ENCODE measurements around the gene AQP7. TPM values are rescaled to one million over a fixed set of nuclear protein-coding genes. Genes with fewer than 3 reads are reported as not detected.

AQP7 gene
- total and polyA plus RNA-seq, 9 of the 15 experiments (the other 6 are each of a cell fraction or from before 2014, with no cell fraction given) = 0.04 to 0.53 (median 0.07) TPM; not detected in 4

DNA sequence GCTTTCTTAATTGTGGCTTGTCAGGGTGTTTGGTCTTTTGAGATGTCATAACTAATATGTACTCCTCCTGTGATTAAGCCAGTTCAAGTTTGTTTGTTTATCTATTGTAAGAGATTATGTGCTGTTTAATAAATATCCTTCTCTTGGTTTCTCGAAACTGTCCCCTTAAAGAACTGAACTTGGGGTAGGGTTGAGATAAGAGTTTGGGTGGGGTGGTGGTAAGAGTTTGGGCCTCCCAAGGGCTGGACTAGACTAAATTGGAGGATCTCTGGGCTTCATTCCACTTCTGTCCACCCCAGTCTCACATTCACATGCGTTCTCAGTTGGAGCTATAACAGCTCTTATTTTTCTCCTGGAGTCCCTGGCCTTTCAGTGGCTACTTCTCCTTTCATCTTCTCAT is 38.2 kb downstream of the AQP7 start:
- no peak for FAIRE-seq
- intact Hi-C loops (cut with micrococcal nuclease) = no loop called here
- no peak for DNase-seq (ENCODE audit: extremely low read depth in 1 of 4, low spot score in 3 of 4)
- BruUV-seq (replicated peaks) = no TSS peak
- Histone ChIP-seq H3K36me3 (ENCODE audit: control insufficient read depth, insufficient read depth, low read length) (peaks cover 53% of the 10 kb centered on the region), H3K27ac (ENCODE audit: extremely low read depth, low read depth, low read length) (no peak overlapping the region), H3K79me2 (ENCODE audit: control insufficient read depth, insufficient read depth, low read length) (no peaks in the 10 kb centered on the region), H3K9me3 (replicated peaks; ENCODE audit: control insufficient read depth, insufficient read depth, low read depth, low read length) (no peaks in the 10 kb centered on the region), H3K4me1 (replicated peaks in 1 of 2; ENCODE audit: control insufficient read depth in 2 of 2, insufficient read depth in 2 of 2, low read length in 2 of 2) (no peaks in the 10 kb centered on the region; a peak in 1 of 5 replicates), H3K9ac (ENCODE audit: insufficient read depth in 1 of 2, low read depth in 2 of 2, low read length in 2 of 2) (no peak overlapping the region; a peak in 1 of 4 replicates), H3K4me3 (no peak overlapping the region), H2AFZ (ENCODE audit: low read depth, low read length) (no peak overlapping the region), H3K9me1 (ENCODE audit: control insufficient read depth, insufficient read depth, low read length) (no peaks in the 10 kb centered on the region), H3K4me2 (ENCODE audit: insufficient read depth, low read length) (no peak overlapping the region), H4K20me1 (replicated peaks; ENCODE audit: control insufficient read depth, insufficient read depth, low read length) (no peaks in the 10 kb centered on the region), H3K27me3 (ENCODE audit: control insufficient read depth in 2 of 2, insufficient read depth in 2 of 2, low read length in 2 of 2) (no peaks in the 10 kb centered on the region)
- TF ChIP-seq, protein P1, sequence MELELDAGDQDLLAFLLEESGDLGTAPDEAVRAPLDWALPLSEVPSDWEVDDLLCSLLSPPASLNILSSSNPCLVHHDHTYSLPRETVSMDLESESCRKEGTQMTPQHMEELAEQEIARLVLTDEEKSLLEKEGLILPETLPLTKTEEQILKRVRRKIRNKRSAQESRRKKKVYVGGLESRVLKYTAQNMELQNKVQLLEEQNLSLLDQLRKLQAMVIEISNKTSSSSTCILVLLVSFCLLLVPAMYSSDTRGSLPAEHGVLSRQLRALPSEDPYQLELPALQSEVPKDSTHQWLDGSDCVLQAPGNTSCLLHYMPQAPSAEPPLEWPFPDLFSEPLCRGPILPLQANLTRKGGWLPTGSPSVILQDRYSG (tag; conservative IDR thresholded peaks at IDR 0.05; ENCODE audit: low read depth) = no peak
- TF ChIP-seq, protein P2, sequence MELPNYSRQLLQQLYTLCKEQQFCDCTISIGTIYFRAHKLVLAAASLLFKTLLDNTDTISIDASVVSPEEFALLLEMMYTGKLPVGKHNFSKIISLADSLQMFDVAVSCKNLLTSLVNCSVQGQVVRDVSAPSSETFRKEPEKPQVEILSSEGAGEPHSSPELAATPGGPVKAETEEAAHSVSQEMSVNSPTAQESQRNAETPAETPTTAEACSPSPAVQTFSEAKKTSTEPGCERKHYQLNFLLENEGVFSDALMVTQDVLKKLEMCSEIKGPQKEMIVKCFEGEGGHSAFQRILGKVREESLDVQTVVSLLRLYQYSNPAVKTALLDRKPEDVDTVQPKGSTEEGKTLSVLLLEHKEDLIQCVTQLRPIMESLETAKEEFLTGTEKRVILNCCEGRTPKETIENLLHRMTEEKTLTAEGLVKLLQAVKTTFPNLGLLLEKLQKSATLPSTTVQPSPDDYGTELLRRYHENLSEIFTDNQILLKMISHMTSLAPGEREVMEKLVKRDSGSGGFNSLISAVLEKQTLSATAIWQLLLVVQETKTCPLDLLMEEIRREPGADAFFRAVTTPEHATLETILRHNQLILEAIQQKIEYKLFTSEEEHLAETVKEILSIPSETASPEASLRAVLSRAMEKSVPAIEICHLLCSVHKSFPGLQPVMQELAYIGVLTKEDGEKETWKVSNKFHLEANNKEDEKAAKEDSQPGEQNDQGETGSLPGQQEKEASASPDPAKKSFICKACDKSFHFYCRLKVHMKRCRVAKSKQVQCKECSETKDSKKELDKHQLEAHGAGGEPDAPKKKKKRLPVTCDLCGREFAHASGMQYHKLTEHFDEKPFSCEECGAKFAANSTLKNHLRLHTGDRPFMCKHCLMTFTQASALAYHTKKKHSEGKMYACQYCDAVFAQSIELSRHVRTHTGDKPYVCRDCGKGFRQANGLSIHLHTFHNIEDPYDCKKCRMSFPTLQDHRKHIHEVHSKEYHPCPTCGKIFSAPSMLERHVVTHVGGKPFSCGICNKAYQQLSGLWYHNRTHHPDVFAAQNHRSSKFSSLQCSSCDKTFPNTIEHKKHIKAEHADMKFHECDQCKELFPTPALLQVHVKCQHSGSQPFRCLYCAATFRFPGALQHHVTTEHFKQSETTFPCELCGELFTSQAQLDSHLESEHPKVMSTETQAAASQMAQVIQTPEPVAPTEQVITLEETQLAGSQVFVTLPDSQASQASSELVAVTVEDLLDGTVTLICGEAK (IDR thresholded peaks at IDR 0.05) = no peak
- TF ChIP-seq, protein P2 (CRISPR knock-in tag; IDR thresholded peaks at IDR 0.05) = no peak
- TF ChIP-seq, protein P3, sequence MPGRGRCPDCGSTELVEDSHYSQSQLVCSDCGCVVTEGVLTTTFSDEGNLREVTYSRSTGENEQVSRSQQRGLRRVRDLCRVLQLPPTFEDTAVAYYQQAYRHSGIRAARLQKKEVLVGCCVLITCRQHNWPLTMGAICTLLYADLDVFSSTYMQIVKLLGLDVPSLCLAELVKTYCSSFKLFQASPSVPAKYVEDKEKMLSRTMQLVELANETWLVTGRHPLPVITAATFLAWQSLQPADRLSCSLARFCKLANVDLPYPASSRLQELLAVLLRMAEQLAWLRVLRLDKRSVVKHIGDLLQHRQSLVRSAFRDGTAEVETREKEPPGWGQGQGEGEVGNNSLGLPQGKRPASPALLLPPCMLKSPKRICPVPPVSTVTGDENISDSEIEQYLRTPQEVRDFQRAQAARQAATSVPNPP (IDR thresholded peaks at IDR 0.05; ENCODE audit: borderline replicate concordance, insufficient read depth, insufficient read length) = no peak
- no peak for TF ChIP-seq RNF2 (IDR thresholded peaks at IDR 0.05)
- TF ChIP-seq CBFA2T2 (conservative IDR thresholded peaks at IDR 0.05) = no peak
- no peak for TF ChIP-seq ZNF311 (CRISPR knock-in tag; IDR thresholded peaks at IDR 0.05)
- no peak for TF ChIP-seq CREBBP (IDR thresholded peaks at IDR 0.05; ENCODE audit: low read depth, low read length)
- no peak for TF ChIP-seq SLC30A9 (CRISPR knock-in tag; IDR thresholded peaks at IDR 0.05)
- TF ChIP-seq TRIM24 (IDR thresholded peaks at IDR 0.05) = no peak
- no peak for TF ChIP-seq MTA1 (IDR thresholded peaks at IDR 0.05; ENCODE audit: borderline replicate concordance)
- in situ Hi-C loops (cut with MboI) = no loop called here
- WGBS (ENCODE audit: insufficient coverage, low coverage, missing lambda C conversion rate) = 60% methylated on average over 2 of the region's 2 CpGs
- no peak for ATAC-seq
- ChIA-PET POLR2A (interaction anchor here (0.9 kb wide), 1 partner anchor 10 kb away, joined by 3 read pairs; no protein-coding TSS in a partner anchor), CTCF (ENCODE audit: low intra/inter-chr PET ratio) (no interaction called here)
